Activated T-helper 1 cell treated with Interleukin-2 at 50 U/mL for 16 hours (primary cell): ENCODE measurements around the gene DNM3.

Experiments
- DNase-seq: peaks from one replicate; pipeline ENCODE4 v3.0.0-alpha.2; 2020; ENCODE audit warnings: low read depth

The DNM3 gene

GRCh38 chr1:172328266-172328665, 487.0 kb downstream of the DNM3 start:
- DNase-seq = no peak

- DNase-seq = no peak
Observed at GRCh38 chr1:172332230-172332629, 490.9 kb downstream of the DNM3 start.

- DNase-seq = no peak
Observed at GRCh38 chr1:172335377-172335776, 494.1 kb downstream of the DNM3 start.

DNA sequence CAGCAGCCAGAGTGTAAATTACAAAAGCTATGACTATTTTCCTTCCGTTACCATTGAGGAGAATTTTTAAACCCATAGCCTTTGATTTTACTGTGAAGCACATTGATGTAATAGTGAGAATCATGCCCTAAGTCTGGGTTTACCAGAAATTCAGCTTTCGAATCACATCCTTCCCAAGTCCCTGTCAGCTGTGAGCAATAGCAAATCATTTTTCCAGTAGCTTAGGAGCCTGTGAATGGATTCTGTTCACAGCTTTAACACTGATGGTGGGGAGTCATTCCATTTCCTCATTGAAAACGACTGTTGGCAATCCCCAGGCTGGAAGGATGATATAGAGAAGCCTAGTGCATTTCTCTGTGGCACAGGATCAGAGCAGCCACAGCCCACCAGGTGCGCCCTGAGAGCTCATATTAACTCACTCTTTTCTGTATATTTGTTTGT, 497.0 kb downstream of the DNM3 start:
- no peak for DNase-seq

DNA sequence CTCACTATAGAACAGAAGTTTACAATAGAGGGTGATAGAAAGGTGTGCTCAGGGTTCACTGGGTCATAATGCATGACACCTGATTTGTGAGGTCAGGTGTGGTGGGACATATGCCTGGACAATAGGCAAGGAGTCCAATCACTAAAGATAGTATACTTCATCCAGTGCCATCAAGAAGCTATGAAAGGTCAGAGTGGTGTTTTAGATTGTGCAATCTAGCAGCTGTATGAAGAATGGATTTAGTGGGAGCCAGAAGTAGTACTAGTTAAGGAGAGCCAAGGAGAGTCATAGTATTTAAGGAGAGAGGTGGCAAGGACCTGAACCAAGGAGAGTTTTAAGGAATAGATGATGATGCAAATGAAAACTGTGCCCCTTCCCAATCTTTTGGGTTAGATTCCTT, 498.5 kb downstream of the DNM3 start:
- no peak for DNase-seq

DNA sequence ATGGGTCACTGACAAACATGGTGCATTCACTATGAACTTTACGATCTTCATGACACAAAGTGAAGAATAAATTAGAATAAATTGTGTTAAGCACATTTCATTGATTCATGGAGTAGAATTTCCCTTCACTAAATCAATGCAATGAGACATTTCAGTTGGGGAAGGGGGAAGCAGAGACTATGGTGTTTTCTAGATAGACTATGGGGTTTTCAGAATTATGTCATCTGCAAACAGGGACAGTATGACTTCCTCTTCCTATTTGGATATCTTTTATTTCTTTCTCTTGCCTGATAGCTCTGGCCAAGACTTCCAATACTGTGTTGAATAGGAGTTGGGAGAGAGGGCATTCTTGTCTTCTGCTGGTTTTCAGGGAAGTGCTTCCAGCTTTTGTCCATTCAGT, 499.2 kb downstream of the DNM3 start:
- no peak for DNase-seq

DNA sequence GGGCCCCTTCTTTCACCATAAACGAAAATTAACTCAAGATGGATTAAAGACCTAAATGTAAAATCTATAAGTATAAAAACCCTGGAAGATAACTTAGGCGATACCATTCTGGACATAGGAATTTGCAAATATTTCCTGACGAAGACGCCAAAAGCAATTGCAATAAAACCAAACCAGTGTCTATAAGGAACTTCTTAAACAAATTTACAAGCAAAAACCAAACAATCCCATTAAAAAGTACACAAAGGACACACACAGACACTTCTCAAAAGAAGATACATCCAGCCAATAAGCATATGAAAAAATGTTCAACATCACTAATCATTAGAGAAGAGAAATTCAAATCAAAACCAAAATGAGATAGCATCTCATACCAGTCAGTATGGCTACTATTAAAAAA, 500.4 kb downstream of the DNM3 start:
- no peak for DNase-seq

DNA sequence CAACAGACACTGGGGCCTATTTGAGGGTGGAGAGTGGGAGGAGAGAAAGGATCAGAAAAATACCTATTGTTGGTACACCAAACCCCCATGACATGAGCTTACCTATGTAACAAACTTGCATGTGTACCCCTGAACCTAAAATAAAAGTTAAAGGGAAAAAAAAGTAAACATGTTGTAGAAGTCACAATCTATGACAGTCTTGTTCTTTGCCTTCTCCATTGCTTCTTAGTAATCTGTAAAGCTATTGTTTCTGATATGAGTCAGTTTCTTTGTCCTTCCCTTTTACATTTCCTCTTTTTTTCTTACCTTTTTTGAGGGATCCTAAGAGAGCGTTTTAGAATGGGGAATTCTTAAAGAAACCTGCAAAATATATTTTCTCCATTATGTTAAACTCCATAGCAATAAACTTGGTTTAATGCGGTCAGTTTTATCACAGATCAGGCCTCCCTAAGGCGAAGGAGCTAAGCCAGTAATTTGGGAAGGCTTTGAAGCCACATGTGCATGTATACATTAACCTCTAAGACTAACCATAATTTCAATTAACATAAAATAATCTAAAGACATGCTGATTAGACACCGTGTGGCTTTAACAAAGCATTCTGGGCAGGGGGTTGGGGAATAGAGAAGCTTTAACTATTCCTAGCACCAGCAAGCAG, 501.4 kb downstream of the DNM3 start:
- DNase-seq = no peak

DNA sequence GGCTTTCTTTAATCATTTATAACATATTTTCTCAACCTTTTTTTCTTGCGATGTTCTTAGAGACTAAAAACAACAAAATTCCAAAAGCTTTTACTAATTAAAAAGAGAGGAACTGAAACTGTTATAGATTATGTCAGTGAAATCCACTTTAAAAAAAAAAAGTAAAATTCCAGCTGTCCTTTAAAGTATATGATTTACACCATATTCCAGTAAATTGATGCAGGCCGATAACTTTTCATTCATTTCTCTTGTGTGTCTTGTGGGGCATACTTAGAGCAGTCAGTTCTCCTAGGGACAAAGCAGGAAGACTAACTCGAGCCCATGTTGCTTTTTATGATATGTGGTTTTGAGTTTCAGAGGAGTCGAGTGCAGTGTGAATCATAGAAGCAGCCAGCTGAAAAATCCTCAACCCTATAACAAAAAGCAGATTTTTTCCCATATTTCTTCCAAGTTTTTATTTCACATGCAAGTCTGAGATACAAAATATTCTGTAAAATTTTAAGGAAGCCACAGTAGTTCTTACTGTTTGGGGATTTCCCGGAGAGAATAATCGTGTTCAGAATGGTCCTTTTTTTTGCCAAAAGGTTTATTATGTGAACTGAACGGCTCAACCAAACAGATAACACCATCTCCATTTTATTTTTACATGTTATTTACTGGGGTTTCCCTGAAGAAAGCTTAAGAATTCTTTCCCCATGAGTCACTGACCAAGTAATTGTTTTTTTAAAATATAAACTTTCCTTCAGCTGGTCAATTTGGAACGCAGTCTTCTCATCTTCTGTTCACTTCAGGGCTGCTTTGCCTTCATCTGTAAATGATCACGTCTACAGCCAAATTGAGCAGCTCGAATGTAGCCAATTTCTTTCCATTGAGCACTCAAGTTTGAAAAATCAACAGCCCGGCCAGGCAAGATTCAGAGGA, 502.2 kb downstream of the DNM3 start:
- DNase-seq = no peak

GRCh38 chr1:172344444-172344843, 503.1 kb downstream of the DNM3 start:
- DNase-seq = no peak

DNA sequence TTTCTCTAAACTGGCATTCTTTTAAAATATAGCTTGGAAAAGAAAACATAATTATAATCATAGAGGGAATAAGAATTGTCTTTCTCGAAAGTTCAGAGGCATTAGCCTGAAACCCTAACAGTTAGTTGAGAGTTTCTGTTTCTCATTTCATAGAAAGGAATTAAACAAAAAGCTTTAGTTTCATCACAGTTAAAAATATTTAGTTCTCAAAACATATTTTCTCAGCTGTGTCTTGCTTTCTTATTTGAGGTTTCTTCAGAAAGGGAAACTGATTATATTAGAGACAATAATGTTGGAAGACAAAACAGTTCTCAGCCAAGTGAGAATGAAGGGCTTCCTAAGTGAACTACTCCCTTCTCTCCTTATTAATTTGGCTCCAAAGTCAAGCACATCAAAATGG, 503.8 kb downstream of the DNM3 start:
- no peak for DNase-seq

DNA sequence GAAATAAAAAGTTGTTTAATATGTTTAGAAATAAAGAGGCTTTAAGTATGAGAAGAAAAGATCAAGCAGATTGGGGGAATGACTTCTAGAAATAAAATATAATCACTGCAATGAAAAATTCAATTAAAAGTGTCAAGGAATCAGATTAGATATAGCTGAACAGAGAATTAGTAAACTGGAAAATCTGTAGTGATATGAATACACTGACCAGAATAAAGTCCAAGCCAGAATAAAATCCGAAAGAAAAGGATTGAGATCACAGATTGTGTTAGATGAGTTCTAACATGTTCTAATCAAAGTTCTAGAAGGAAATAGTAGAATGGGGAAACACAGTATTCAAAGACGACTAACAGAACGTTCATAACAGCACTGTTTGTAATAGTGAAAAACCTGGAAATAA, 506.1 kb downstream of the DNM3 start:
- no peak for DNase-seq

GRCh38 chr1:172350856-172351255, 509.6 kb downstream of the DNM3 start:
- DNase-seq = no peak

- no peak for DNase-seq
Observed at GRCh38 chr1:172351346-172351745, 510.0 kb downstream of the DNM3 start.

- DNase-seq = no peak
Observed at GRCh38 chr1:172351754-172352161, 510.5 kb downstream of the DNM3 start.

- no peak for DNase-seq
Observed at GRCh38 chr1:172352435-172352834, 511.1 kb downstream of the DNM3 start.

DNA sequence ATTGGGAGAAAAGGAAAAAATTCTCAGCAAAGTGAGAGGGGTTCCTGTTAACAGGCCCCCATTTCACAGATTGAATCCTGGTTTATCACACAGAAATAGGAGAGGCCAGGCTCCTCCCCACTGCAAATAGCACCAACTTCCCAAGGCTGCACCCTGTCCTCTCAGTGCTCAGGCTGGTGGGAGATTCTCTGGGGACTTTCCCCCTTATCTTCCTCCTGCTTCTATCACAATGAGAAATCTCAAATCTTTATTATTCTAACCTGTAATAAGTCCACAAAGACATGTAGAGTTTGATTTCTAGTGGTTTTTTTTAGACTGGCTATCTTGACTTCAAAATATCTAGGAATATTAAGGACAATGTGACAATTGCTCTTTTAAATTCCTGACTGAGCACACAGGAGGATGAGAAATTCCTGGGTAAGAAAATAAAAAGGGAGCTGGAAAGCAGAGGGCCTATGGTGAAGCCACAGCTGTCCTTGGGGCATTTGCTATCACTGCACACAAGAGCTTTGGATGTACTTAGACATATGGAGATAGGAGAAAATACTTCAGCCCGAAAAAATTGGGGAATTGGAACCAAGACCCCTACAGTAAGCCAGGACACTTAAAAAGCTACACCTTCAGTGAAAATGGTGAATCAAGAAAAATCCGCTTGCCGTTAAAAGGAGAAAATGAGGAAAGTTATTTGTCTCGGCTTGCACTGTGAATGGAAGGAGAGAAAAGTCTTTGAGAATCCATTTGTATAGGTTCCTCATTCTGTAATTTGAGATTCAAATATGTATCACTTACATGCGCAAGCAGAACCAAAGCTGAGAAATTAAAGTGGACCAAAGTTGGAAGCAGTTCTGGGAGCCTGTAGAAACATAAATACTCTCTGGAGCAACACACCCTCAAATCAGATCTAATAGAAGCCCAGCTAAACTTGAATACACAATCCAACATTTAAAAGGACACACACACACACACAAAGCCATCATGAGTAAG, 513.3 kb downstream of the DNM3 start:
- DNase-seq = no peak

DNA sequence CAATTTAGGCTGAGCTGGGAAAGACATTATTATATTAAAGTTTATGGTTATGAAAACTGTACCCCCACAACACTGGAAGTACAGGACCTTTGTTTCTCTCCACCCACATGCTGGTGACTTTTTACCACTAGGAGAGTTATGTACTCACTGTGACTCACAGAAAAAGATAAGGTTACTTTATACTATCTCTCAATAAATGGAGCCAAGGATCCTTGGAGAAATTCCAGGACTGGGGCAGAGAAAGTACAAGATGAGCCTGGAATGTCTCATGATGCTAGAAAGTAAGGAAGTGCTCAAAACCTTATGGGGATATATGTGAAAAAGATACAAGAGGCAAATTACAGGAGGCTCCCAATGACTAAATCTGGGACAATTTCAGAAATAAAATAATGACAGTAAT, 515.3 kb downstream of the DNM3 start:
- no peak for DNase-seq

DNA sequence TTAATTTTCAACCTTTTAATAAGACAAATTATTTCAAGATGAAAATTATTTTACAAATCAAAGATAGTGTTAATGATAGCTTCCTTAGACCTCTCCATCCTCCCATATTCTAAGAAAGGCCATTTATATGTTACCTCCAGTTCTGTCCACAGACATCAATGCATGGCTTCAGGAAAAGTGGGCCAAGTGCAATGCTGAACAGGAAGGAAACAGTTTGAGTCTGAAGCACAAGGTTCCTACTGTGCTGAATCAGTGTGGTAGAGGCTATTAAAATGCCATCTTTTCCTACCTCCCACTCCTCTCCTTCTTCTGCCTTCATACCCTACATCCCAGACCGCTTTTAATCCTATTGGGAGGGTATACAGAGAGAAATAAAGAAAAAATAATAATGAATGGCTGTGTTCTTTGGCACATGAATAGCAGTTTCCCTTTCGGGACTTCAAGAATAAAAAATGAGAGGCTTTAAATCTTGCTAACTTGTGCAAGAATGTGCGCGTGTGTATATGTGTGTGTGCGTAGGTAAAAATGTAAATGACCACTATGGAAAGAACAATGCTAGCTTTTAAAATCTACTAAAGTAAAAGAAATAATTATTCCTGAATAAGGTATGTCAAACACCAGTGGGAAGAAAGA, 516.6 kb downstream of the DNM3 start:
- no peak for DNase-seq

DNA sequence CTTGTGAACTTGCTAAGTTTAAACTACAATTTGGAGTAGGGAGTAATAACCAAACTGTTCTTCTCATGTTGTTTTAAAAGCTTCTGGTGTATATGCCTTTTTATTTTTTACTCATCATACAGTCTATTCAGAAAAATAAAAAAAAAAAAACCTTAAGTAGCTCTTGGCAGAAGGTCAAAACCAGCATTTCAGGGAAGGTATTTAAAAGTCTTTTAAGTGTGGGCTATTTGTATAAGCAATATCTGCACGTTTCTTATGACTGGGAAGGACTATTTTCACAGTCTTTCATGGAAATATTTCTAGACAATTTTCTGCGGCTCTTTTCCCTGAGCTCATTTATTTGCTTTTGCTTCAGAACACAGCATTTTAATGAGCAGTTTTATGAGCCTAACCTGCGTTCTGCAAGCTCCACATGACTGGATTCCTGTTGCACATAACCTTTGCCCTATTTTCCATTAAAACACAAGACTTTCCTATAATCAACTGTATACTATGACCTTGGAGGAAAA, 518.2 kb downstream of the DNM3 start:
- DNase-seq = no peak

GRCh38 chr1:172360511-172360910, 519.2 kb downstream of the DNM3 start:
- no peak for DNase-seq

GRCh38 chr1:172360985-172361384, 519.7 kb downstream of the DNM3 start:
- no peak for DNase-seq
